ENCODE measurements around the gene TTC3.
"Not testable (repeated sequence)": the region's sequence is repeated elsewhere in the genome, so short reads cannot be mapped to it uniquely, and the experiment has no call there.

The TTC3 gene

DNA sequence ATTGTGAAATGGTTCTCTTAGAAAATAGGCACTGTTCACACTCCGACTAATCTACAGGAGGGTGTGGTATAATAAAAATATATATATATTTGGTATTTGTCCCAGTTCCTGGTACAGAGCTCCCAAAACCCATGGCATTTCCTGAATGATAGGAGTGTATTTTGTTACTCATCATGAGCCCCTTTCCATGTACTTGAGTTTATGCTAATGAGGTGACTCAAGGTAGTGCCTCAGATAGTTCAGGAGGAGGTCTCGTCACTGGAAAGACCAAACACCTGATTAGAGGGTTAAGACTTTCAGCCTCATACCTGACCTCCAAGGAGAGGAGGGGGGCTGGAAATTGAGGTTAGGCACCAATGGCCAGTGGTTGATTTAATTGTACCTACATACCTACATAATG lies 57.9 kb downstream of the TTC3 start:
- H3K36me3 ChIP-seq (ENCODE audit: insufficient read depth, low read length), result no peaks in the 10 kb centered on the region
- no peaks in the 10 kb centered on the region for H3K9me3 ChIP-seq (ENCODE audit: control insufficient read depth, insufficient read depth, low read length)
- H3K9ac ChIP-seq (ENCODE audit: low read depth, low read length), result no peak overlapping the region
- no peaks in the 10 kb centered on the region; the same call in 1 of the 2 replicates for H3K4me1 ChIP-seq (ENCODE audit: insufficient read depth, low read length)

DNA sequence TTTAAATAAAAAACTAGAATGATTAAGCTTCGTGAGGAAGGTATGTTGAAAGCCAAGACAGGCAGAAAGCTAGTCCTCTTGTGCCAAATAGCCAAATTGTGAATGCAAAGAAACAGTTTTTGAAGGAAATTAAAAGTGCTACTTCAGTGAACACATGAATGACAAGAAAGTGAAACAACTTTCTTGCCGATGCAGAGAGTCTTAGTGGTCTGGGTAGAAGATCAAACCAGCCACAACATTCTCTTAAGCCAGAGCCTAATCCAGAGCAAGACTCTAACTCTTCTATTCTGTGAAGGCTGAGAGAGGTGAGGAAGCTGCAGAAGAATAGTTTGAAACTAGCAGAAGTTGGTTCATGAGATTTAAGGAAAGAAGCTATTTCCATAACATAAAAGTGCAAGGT lies 63.2 kb downstream of the TTC3 start:
- peaks cover 14% of the 10 kb centered on the region for H3K4me1 ChIP-seq (ENCODE audit: insufficient read depth, low read length)
- H3K9me3 ChIP-seq (ENCODE audit: control insufficient read depth, insufficient read depth, low read length), result no peaks in the 10 kb centered on the region
- no peak overlapping the region for H3K9ac ChIP-seq (ENCODE audit: low read depth, low read length)
- no peaks in the 10 kb centered on the region for H3K36me3 ChIP-seq (ENCODE audit: insufficient read depth, low read length)

DNA sequence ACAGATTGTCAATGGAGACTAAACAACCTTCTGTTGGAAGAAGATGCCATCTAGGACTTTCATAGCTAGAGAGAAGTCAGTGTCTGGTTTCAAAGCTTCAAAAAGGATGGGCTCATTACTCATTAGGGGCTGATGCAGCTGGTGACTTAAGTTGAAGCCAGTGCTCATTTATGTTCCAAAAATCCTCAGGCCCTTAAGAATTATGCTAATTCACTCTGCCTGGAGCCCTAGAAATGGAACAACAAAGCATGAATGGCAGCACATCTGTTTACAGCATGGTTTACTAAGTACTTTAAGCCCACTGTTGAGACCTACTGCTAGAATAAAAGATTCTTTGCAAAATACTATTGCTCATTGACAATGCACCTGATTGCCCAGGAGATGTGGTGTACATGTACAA lies 63.7 kb downstream of the TTC3 start:
- H3K36me3 ChIP-seq (ENCODE audit: insufficient read depth, low read length), result no peaks in the 10 kb centered on the region
- H3K9ac ChIP-seq (ENCODE audit: low read depth, low read length), result no peak overlapping the region
- H3K4me1 ChIP-seq (ENCODE audit: insufficient read depth, low read length), result peaks cover 14% of the 10 kb centered on the region
- no peaks in the 10 kb centered on the region for H3K9me3 ChIP-seq (ENCODE audit: control insufficient read depth, insufficient read depth, low read length)

DNA sequence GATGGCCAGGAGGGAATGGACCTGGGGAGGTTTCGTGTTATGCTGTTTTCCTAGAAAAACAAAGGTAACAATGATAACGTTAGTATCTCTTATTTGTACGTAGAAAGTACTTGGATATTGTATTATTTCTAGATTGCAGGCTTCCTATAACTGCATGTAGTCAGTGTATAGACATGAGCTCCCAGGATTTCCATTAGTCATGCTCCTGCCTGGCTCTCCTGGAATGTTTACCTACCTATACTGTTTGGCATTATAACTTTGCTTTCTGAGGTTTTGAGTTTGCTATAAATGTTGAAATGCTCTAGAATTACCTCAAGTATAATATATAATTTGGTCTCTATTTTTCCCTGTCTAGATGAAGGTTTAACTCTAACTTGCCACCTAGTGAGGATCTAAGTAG lies 66.1 kb downstream of the TTC3 start:
- Histone ChIP-seq H3K36me3 (ENCODE audit: insufficient read depth, low read length) (no peaks in the 10 kb centered on the region), H3K9me3 (ENCODE audit: control insufficient read depth, insufficient read depth, low read length) (no peaks in the 10 kb centered on the region), H3K4me1 (ENCODE audit: insufficient read depth, low read length) (peaks cover 14% of the 10 kb centered on the region), H3K9ac (ENCODE audit: low read depth, low read length) (no peak overlapping the region)

DNA sequence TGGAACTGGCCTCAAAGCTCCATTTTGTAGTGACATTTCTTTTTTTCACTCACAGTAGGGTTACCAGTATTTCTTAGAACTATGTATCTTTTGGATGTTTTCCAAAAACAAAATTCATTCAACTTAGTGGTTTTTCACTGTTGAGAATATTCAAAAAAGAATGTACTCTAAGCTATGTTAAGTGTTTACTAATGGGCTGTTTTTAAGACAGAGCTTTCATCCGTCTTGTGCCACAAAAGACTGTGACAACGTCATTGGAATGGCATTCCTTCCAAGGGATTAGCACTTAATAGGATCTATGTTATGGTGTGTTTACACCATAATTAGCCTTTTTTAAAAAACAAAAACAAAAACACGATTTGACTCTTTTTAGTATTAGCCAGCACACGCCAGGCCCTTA lies 66.8 kb downstream of the TTC3 start:
- H3K36me3 ChIP-seq (ENCODE audit: insufficient read depth, low read length), result no peaks in the 10 kb centered on the region
- H3K4me1 ChIP-seq (ENCODE audit: insufficient read depth, low read length), result peaks cover 14% of the 10 kb centered on the region
- no peaks in the 10 kb centered on the region for H3K9me3 ChIP-seq (ENCODE audit: control insufficient read depth, insufficient read depth, low read length)
- no peak overlapping the region for H3K9ac ChIP-seq (ENCODE audit: low read depth, low read length)

DNA sequence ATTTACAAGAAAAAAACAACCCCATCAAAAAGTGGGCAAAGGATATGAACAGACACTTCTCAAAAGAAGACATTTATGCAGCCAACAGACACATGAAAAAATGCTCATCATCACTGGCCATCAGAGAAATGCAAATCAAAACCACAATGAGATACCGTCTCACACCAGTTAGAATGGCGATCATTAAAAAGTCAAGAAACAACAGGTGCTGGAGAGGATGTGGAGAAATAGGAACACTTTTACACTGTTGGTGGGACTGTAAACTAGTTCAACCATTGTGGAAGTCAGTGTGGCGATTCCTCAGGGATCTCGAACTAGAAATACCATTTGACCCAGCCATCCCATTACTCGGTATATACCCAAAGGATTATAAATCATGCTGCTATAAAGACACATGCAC lies 70.3 kb downstream of the TTC3 start:
- H3K4me1 ChIP-seq (ENCODE audit: insufficient read depth, low read length), result peaks cover 23% of the 10 kb centered on the region
- not testable (repeated sequence) for H3K9me3 ChIP-seq (ENCODE audit: control insufficient read depth, insufficient read depth, low read length); H3K36me3 ChIP-seq (ENCODE audit: insufficient read depth, low read length)

DNA sequence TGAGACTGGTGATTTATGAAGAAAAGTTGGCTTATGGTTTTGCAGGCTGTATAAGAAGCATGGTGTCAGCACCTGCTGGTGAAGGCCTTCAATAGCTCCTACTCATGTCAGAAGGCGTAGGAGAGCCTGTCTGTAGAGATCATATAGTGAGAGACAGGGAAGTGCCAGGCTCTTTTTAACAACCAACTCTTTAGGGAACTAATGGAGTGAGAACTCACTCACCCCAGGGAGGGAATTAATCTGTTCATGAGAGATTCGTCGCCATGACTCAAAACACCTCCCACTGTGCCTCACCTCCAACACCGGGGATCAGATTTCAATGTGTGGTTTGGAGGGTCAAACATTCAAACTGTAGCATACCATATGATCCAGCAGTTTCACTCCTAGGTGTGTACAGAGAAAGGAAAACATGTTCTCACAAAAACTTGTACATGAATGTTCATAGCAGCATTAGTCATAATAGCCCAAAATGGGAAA lies 72.6 kb downstream of the TTC3 start:
- peaks cover 9% of the 10 kb centered on the region; the same call in 1 of the 2 replicates for H3K4me1 ChIP-seq (ENCODE audit: insufficient read depth, low read length)
- H3K9me3 ChIP-seq (ENCODE audit: control insufficient read depth, insufficient read depth, low read length), result no peaks in the 10 kb centered on the region
- no peaks in the 10 kb centered on the region for H3K36me3 ChIP-seq (ENCODE audit: insufficient read depth, low read length)
- H3K9ac ChIP-seq (ENCODE audit: low read depth, low read length), result no peak overlapping the region

More for the DNA sequence above, 70.3 kb downstream of the TTC3 start:
- not testable (repeated sequence) for H3K9ac ChIP-seq (ENCODE audit: low read depth, low read length)

DNA sequence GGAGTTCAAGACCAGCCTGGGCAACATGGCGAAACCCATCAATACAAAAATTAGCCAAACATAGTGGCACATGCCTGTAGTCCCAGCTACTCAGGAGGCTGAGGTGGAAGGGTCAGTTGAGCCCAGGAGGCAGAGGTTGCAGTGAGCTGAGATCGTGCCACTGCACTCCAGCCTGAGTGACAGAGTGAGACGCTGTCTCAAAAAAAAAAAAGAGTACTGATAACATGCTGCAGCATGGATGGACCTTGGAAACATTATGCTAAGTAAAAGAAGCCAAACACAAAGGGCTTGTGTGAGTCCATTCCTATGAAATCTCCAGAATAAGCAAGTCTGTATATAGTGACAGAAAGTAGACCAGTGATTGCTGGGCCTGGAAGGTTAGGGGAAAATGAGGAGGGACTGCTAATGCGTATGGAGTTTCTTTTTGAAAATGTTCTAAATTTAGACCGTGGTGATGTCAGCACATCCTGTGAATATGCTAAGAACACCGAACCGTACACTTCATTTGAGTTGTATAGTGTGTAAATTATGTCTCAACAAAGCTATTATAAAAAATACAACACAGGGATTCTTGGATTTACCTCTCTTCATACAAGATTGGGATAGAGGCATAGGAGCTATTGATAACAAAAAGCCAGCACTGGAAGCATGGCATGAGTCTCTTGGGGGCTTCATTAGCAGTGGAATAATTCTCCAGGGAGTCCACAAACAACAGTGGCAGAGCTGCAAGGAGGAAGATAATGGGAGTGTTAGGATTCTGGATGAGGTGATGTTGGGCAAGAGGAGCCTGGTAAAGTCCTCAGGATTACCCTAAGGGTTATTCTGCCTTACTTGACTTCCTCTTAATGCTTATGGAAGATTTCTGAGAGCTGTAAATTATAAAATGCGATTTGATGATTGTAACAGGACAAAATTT lies 73.5 kb downstream of the TTC3 start:
- H3K9ac ChIP-seq (ENCODE audit: low read depth, low read length), result no peak overlapping the region
- no peaks in the 10 kb centered on the region for H3K9me3 ChIP-seq (ENCODE audit: control insufficient read depth, insufficient read depth, low read length)
- H3K4me1 ChIP-seq (ENCODE audit: insufficient read depth, low read length), result peaks cover 9% of the 10 kb centered on the region; the same call in 1 of the 2 replicates
- H3K36me3 ChIP-seq (ENCODE audit: insufficient read depth, low read length), result no peaks in the 10 kb centered on the region

DNA sequence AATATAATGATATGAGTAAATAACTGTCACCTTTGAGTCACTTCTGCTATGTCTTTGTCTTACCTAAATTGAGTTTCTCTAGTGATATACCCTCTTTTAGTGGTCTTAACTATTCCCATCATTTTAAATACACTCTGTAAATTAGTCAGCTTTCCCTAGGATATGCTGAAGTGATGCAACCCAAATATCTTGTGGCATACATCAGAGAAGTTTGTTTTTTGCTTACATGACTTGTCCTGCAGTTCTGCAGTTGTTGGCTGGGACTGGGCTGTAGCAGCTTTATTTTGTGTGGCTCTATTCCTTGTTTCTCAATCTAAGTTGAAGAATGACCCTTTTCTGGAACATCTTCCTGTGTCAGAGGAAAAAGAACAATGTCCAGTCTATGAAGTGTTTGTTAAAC lies 76.4 kb downstream of the TTC3 start:
- H3K4me1 ChIP-seq (ENCODE audit: insufficient read depth, low read length), result peaks cover 9% of the 10 kb centered on the region; the same call in 1 of the 2 replicates
- no peak overlapping the region for H3K9ac ChIP-seq (ENCODE audit: low read depth, low read length)
- H3K9me3 ChIP-seq (ENCODE audit: control insufficient read depth, insufficient read depth, low read length), result no peaks in the 10 kb centered on the region
- no peaks in the 10 kb centered on the region for H3K36me3 ChIP-seq (ENCODE audit: insufficient read depth, low read length)

DNA sequence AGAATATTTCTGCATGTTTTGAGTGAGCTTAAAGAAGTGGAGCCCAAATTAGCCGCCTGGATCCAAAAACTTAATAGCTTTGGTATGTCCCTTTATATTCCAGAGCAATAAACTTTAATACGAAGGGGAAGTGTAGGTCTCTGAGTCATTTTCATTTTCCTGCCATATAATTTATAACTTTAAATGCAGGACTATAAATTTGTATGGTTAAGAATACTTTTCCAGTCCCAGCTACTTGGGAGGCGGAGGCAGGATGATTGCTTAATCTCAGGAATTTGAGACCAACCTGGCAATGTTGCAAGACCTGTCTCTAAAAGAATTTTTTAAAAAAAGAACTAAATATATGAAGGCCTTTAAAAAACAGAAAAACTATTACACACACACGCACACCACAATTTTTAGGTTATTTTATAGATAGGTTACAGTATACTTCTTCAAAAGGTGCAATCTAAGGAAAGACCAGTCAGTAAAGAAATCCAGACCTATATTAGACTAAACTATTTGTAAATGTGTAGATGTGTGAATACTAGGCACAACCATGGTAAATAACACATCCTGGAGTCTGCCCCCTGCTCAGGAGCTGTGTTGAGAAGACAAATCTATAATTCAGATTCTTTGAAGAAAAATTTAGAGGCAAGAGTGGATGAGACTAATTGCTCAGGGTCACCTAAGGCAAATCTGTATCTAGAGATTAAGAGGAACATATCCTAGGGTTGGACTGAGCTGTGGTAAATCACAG lies 80.3 kb downstream of the TTC3 start:
- no peaks in the 10 kb centered on the region for H3K9me3 ChIP-seq (ENCODE audit: control insufficient read depth, insufficient read depth, low read length)
- no peaks in the 10 kb centered on the region; the same call in 1 of the 2 replicates for H3K4me1 ChIP-seq (ENCODE audit: insufficient read depth, low read length)
- no peak overlapping the region for H3K9ac ChIP-seq (ENCODE audit: low read depth, low read length)
- H3K36me3 ChIP-seq (ENCODE audit: insufficient read depth, low read length), result no peaks in the 10 kb centered on the region

DNA sequence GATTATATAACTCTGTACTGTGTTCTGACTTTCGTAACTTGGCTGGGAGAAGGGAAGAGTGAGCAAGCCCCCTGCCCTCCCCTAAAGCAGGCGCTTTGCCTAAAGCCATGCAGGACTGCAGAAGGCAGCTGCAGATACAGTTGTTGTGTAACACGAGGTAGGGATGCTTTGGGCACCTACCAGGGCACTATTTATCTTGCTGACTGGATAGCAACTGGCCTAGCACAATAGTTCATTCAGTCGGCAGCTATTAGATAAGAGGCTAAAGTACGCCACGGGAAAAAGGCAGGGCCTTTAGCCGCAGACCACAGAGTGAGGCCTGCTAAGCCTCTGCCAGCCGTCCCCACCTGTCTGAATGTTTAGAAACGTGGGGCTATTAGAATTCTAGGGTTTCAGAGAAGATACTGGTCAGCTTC lies 80.9 kb downstream of the TTC3 start:
- no peak overlapping the region for H3K9ac ChIP-seq (ENCODE audit: low read depth, low read length)
- no peaks in the 10 kb centered on the region for H3K36me3 ChIP-seq (ENCODE audit: insufficient read depth, low read length)
- no peaks in the 10 kb centered on the region for H3K9me3 ChIP-seq (ENCODE audit: control insufficient read depth, insufficient read depth, low read length)

DNA sequence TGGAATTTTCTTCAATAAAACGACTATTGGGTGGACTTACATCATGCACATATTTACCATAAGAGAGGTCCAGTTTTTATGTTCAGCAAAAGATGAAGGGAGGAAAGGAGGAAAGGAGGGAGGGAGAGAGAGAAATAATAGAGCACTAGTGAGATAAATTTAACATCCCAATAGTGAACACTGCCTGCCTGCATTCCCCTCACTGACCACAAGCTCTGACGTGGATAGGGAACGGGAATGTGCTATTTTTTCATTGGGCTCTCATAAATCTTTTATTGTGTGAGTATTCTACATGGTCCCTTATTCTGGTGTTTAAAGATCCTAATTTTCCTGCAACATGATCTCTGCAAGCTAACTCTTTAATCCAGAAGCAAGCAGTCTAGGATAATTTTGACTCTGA lies 82.1 kb downstream of the TTC3 start:
- H3K4me1 ChIP-seq (ENCODE audit: insufficient read depth, low read length), result no peaks in the 10 kb centered on the region; the same call in 1 of the 2 replicates
- H3K9ac ChIP-seq (ENCODE audit: low read depth, low read length), result no peak overlapping the region
- no peaks in the 10 kb centered on the region for H3K9me3 ChIP-seq (ENCODE audit: control insufficient read depth, insufficient read depth, low read length)
- H3K36me3 ChIP-seq (ENCODE audit: insufficient read depth, low read length), result no peaks in the 10 kb centered on the region

More for the DNA sequence above, 80.9 kb downstream of the TTC3 start:
- no peaks in the 10 kb centered on the region; the same call in 1 of the 2 replicates for H3K4me1 ChIP-seq (ENCODE audit: insufficient read depth, low read length)

DNA sequence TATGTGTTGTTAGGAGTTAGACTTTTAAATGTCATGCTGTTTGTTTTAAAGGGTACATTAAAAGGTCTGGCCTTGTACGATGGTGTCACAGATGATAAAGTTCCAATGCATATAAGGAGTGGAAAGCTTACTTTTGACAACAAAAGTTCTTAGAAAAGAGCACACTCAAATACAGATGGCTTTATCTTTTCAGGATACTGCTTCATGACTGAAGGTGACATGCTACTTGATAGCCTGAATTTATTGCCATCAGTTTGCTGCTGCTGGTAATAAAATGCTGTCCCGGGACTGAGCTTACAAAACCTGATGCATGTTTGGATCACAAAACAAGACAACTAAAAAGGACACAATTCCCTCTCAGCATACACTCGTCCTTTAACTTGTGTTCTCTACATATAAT lies 84.9 kb downstream of the TTC3 start:
- Histone ChIP-seq H3K9me3 (ENCODE audit: control insufficient read depth, insufficient read depth, low read length) (no peaks in the 10 kb centered on the region), H3K9ac (ENCODE audit: low read depth, low read length) (no peak overlapping the region), H3K36me3 (ENCODE audit: insufficient read depth, low read length) (no peaks in the 10 kb centered on the region; the same call in 1 of the 2 replicates), H3K4me1 (ENCODE audit: insufficient read depth, low read length) (no peaks in the 10 kb centered on the region; the same call in 1 of the 2 replicates)

DNA sequence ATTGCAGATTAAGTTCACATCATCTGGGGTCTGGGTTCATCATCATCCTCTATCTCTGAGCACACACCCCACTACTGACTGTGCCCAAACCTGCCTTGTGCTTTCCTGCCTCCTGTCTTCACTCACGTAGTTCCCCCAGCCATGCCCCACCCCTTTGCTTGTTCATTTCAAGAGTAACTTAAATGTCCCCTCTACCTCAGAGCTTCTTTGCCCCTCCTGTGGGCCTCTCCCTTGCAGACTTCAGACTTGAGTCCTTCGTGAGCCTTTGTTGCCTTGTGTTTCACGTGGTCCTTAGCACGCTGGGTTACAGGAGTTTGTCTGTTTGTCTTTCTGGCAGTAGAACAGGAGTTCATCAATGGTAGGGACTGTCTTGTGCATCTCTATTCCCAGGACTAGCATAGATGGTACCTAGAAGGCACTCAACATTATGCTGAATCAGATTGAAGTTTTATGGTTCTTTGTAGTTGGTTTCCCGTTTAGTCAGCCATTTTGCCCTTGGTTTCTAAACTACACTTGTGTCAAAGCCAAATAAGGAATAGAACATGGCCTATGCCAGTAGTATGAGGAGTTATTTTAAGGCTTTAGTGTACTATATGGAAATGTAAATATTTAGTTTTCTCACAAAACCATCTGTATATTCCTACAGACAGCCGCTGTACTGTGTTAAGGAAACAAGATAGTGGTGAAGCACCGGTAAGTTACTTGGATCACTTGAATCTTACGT lies 86.2 kb downstream of the TTC3 start:
- no peaks in the 10 kb centered on the region; the same call in 1 of the 2 replicates for H3K36me3 ChIP-seq (ENCODE audit: insufficient read depth, low read length)
- no peaks in the 10 kb centered on the region; the same call in 1 of the 2 replicates for H3K4me1 ChIP-seq (ENCODE audit: insufficient read depth, low read length)
- no peak overlapping the region for H3K9ac ChIP-seq (ENCODE audit: low read depth, low read length)
- H3K9me3 ChIP-seq (ENCODE audit: control insufficient read depth, insufficient read depth, low read length), result no peaks in the 10 kb centered on the region
